HG02970 (cell line): ENCODE data around the gene RPS6KL1.

Source experiments
- ATAC-seq: cut with Tn5 transposase; IDR thresholded peaks from one replicate; pipeline ENCODE4 v1.9.1; 2021; ENCODE audit warnings: mild to moderate bottlenecking, moderate library complexity, moderate number of reproducible peaks; ENCODE audit not compliant: unreplicated experiment, low FRiP score

Gene RPS6KL1

GRCh38 chr14:74922752-74923401 is at the start of gene RPS6KL1:
RPS6KL1 (minus strand) TSS chr14:74923260; CDS start chr14:74921541, 1,719 bp downstream.
- no peak for ATAC-seq

- no peak for ATAC-seq
These were observed 45.8 kb upstream of the RPS6KL1 start for GRCh38 chr14:74968811-74969210.

DNA sequence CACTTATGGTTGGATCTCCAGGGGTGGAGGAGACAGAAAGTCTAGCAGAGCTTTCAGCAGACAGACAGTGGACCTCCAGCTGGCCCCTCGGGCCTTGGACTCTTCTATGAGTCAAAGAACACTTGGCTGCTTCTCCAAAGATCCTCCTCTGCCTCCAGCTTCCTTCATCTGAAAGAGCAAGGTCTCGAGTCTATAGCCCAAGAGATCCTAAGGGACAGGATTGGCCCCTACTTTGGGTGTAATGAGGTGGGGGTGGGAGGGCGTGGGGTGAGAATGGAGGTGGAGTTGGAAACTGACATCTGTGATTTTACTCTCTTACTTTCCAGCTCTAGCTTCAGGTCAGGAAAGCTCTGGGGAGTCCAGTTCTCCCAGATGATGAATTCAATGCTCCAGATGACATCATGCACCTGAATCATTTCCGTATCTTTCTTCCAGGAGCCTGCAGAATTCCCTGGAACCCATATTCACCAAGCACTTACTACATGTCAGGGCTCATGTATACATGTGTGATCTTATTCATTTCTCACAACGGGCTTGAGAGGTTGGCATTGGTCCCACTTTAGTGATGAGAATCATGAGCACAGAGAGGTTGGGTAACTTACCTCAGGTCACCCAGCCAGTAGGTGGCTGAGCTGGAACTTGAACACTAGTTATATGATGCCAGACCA is 42.6 kb upstream of the RPS6KL1 start:
- ATAC-seq = no peak

DNA sequence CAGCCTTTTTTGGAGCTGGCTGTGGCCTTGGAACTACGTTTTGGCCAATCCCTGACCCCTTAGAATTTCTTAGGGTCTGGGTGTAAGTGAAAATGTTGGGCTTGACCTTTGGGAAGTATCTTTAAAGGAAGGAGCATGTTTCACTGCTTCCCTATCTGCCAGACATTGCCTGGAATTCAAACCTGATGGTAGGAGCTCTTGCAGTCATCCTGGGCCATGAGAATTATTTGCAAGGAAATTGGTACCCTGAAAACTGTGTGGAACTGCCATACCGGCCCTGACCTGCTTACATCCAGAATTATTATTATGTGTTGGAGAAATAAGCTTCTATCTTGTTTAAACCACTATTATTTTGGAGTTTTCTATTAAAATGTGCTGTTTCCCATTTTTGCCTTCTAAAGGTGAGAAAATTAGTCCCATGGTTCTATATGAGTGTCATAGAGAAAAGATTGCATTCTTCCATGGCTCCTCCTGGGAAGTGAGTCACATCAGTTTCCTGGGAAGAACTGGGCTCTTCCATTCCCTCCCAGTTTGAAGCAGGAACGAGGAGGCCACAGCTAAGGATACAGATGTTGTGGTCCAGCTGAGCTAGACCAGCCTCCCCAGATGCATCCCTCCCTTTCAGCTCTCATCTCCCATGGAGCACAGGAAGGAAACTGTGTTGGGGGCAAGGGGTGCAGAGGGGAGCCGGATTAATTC is 41.9 kb upstream of the RPS6KL1 start:
- ATAC-seq = no peak

DNA sequence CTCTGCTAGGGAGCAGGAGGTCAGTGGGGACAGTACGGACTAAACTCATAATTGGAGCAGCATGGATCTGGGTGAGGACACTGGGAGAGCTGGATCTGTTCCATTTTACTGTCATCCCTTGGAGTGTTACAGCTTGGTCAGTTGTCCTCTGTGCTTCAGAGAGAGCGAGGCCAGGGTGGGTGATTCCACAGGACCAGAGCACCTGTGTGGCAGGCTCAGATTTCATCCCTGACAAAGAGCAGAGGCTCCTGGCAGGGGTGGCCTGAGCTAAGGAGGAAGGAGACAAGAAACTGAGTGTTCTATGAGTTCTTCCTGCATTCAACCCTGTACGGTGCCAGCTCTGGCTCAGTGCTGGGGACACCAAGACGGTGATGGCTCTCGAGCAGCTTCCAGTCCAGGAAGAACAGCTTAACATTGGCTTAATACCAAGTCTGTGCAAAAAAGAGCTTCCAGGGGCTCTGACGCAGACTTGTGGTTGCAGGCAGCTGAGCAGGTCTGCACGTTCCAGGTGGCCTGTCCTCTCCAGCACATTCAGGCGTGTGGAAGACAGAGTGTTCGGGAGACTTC is 40.7 kb upstream of the RPS6KL1 start:
- ATAC-seq = no peak

DNA sequence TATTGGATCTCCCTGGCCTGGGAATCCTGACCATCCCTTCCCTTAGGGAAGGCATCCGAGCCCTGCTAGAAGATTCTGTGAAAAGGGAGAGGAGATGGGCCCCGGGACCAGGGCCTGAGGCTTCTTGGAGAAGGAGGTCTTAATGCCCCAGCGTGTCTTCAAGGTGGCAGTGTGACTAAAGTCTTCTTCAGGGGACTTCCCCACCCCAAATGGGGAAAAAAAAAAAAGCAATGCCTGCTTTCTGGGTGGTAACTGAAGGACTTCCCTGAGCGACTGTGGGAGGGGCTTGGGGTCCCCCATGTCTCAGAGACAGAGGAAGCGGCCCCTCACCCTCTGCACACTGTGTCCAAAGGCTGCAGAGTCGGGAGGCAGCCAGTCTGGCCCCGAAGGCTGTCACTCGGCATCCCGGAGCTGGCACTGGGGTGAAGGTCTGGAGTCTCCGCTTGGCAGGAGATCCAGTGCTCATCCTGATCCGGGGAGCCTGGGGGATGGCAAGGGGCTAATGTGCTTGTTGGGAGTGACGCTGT is 40.2 kb upstream of the RPS6KL1 start:
- ATAC-seq = no peak

DNA sequence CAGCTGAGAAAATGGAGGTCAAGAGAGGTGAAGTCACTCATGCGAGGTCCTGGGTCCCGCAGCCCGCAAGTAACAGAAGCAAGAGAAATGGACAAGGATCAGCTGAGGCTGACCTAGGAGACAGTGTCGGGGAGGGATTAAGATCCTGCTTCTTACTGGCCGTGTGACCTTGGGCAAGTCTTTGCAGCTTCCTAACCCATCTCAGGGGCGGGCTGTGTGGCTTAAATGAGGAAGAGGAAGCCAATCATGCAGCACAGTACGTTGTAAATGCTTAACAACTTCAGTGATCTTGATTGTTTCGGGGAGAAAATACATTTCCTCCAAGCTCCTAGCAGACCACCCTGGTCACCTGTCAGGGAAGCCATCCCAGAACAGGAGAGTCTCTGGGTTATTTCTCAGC is 39.4 kb upstream of the RPS6KL1 start:
- ATAC-seq = no peak

DNA sequence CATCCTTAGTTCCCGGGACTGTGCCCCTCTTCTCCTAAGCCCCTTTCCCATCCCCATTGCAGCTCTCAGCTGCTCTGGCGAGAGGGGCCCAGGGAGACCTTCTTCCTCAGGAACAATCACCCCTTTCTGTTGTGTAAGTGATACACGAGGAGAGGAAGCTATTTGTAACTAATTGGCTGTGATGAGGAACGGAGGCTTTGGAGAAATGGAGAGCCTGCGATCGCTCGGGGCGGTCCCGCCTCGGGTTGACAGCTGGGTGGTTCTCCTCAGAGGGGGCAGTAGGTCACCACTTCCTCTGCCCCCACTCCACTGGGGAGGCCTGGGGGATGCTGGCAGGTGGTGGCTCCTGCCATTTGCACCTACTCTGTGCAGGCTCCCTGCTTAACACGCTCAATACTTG is 39.0 kb upstream of the RPS6KL1 start:
- ATAC-seq = no peak

DNA sequence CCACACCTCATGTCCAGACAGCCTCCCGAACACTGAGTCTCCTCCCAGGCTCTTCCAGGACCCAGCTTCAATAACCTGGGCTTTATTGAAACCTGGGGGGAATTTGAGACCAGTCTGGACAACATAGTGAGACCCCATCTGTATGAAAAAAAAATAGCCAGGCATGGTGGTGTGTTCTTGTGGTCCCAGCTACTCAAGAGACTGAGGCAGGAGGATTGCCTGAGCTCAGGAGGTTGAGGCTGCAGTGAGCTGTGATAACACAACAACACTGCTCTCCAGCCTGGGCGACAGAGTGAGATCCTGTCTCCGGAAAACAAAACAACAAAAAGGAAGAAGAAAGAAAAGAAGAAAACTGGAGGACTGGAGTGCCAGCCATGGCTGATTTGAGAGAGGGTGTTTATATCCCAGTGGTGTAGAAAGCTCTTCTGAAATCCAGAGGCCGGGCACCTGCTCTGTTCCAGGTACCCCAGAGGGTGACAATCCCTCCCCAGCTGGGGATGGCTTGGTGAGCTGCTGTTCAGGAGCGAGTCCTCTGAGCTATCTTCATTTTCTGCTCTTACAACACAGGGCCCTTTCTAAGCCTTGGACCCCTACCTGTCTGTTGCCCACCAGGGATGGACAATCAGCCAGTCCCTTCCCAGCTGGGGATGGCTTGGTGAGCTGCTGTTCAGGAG is 38.3 kb upstream of the RPS6KL1 start:
- ATAC-seq = no peak

- no peak for ATAC-seq
These were observed 37.7 kb upstream of the RPS6KL1 start for GRCh38 chr14:74960736-74961135.

GRCh38 chr14:74959596-74960180 is 36.6 kb upstream of the RPS6KL1 start:
- ATAC-seq = no peak

DNA sequence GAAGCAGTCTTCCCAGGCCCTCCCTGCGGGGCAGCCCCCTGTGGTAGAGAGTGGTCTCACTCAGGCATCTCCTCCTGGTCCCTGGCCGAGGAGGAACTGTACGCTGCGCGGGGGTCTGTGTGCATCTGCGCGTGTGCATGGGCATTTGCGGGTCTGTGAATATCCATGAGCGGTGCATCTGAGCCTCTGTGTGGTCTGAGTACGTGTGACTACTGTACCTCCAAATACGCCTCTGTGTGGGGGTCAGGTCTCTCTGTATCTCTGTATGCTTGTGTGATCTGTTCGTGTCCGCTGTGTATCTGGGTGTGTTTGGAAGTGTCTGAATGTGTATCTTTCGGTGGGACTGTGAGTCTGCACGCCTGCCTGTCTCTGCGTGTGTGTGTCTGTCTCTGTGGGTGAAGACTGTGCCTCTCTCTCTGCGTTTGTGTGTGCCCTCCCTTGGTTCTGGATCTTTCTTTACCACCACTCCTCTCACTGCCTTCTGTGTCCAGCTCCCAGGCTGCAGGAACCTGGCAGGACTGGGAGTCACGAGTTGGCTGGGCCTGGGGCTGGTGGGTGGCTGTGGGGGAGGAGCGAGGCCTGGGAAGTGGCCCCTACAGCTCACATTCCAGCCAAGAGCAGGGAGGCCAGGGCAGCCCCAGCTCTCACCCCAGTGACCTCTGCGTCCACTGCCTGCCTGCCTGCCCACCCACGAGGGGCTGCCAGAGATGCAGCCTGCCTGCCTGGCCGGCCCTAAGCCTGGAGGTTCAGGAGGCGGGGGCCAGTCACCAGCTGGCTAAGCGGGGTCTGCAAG is 33.4 kb upstream of the RPS6KL1 start:
- ATAC-seq = no peak

DNA sequence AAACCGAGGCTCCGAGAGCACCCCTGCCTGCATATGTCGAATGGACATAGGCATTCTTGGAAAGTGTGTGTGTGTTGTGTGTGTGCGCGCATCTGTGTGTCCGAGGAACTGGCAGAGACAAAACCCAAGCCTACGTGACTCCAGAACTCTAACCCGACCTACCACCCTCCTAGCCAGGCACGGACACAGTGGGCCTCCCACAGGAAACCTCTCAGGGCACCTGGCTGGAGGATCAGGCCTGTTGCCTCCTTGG is 32.9 kb upstream of the RPS6KL1 start:
- ATAC-seq = no peak

DNA sequence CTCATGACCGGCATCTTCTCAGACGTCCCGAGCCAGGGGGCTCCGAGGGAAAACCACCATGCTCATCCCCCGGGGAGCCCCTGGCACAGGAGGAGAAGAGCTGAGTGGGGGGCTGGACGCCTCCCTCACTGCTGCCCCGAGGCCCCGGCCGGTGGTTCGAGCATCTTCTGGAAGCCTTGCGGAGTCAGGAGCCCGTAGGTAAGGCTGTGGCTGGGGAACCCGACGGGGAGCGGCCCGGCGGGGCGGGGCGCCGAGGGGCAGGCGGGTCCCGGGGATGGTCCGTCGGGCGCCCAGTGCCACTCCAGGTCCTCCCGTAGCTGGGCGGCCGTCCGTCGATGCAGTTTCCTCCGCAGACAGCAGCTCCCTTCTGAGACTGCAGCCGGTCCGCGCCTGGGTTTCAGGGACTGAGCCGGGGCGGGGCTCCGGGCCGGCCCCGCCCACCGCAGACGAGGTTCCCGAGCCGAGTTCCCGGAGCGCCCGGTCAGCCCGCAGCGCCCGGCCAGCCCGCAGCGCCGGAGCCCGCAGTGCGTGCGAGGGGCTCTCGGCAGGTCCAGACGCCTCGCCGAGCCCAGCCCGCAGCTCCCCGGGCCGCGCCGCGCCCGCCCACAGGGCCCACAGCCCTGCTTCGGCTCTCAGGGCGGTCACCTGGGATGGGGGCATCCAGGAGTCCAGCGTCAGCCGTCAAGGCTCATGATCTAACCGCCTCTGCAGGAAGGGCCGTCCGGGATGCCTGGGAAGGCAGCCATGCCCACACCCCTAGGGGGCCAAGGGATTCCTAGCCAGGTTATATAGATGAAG is 32.4 kb upstream of the RPS6KL1 start, which contains the start of gene PGF:
TSS of gene PGF (minus strand) at position 369 of the 798 bp plus-strand sequence. CDS start at position 14, 355 bp downstream.
- ATAC-seq = no peak

- no peak for ATAC-seq
These were observed 31.8 kb upstream of the RPS6KL1 start for GRCh38 chr14:74954947-74955228.

GRCh38 chr14:74954232-74954946 is 31.3 kb upstream of the RPS6KL1 start:
- no peak for ATAC-seq

DNA sequence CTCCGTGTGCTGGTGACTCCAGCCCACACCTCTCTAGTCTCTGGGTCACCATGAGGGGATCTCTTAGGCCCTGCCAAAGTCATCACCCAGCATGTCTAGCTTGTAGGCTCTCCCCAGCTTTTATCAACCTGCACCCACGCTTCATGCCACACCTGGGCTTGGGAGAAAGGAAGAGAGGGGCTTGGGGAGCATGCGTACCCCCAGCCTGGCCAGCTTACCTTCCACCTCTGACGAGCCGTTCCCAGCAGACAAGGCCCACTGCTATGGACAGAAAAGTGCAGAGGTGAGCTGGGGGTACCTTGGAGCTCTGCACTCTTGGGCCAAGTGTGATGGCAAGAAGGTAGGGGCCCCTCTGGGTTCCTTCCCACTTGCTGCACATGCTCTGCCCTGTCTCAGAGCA is 30.6 kb upstream of the RPS6KL1 start:
- no peak for ATAC-seq

- no peak for ATAC-seq
These were observed 29.8 kb upstream of the RPS6KL1 start for GRCh38 chr14:74952697-74953484.
